Activated effector memory CD4-positive, alpha-beta T cell treated with Interleukin-2 at 50 U/mL for 16 hours (primary cell): ENCODE measurements around the gene GCN1.
"Not testable (repeated sequence)": the region's sequence is repeated elsewhere in the genome, so short reads cannot be mapped to it uniquely, and the experiment has no call there.

Experiments used
- DNase-seq: peaks from one replicate; pipeline ENCODE4 v3.0.0-alpha.2; 2020

GCN1 gene

DNA sequence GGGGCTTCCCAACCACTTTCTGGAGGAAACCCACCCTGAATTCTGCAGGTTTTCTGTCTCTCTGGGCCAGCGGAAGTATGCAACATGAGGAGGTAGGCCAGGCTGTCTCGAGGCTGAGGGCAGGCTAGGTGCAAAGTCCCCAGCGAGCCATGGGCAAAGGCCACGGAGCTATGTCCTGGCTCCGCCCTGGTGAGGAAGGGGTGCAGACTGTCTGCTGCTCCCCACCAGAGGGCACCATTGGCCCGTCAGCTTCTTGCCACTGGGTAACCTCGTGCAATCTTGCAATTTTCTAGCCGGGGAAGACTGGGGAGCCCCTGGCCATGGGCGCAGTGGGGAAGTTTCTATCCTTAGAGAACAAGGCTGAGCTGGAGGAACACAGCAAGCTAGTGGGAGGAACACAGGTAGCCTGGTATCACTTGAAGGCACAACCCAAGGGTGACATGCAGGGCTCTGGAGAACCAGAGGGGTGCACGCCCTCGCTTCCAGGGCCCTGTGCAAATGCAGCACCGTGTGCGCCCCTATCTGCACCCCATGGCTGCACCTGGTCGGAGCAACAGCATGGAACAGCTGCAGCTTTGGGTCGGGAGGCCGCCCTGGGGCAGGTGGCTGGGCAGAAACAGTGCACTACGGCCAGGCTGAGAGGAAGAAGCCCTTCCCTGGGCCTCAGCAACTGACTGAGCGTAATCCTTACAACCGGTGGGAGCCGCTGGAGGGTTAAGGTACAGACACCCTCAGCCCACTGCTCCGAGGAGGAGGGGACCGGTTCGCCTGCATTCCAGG, 34.0 kb upstream of the GCN1 start:
- DNase-seq = peak; percentile 76

DNA sequence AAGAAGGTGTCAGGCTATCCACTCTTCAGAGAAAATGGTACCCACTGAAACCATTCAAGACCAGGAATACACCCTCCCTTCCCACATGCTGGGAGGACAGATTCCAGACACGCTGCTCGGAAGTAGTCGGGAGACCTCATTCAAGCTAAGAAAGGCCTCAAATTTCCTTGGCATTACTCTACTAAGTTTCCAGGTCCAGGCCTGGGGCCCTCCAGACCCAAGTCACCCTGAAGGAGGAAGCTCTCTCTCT, 33.5 kb upstream of the GCN1 start:
- DNase-seq = no peak

DNA sequence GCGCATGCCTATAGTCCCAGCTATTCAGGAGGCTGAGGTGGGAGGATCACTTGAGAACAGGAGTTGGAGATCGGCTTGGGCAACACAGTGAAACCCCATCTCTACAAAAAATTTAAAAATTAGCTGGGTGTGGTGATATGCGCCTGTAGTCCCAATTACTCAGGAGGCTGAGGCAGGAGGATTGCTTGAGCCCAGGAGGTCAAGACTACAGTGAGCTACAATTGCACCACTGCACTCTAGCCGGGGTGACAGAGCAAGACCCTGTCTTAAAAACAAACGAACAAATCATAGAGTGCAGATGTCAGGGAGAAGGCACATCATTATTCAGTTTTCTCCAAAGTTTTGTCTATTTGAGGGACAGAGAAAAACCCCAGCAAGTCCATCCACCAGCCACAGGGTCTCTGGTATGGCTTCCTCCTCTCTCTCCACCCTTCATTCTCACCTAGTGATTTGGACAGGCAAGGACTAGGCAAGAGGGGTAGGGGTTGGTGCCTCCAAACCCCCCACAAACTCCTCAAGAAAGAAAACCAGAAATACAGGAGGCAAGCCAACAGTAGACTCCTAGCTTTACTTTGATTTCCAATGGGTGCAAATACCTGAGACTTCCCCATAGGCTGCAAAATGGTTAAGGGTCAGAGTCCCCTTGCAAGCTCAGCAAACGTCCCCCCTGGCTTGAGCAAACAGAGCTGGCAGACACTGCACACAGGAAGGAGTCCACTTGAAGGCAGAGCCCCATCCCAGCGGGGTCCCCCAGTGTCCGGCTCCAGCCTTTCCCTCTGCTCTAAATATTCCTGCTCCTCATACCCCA, 32.9 kb upstream of the GCN1 start:
- no peak for DNase-seq

DNA sequence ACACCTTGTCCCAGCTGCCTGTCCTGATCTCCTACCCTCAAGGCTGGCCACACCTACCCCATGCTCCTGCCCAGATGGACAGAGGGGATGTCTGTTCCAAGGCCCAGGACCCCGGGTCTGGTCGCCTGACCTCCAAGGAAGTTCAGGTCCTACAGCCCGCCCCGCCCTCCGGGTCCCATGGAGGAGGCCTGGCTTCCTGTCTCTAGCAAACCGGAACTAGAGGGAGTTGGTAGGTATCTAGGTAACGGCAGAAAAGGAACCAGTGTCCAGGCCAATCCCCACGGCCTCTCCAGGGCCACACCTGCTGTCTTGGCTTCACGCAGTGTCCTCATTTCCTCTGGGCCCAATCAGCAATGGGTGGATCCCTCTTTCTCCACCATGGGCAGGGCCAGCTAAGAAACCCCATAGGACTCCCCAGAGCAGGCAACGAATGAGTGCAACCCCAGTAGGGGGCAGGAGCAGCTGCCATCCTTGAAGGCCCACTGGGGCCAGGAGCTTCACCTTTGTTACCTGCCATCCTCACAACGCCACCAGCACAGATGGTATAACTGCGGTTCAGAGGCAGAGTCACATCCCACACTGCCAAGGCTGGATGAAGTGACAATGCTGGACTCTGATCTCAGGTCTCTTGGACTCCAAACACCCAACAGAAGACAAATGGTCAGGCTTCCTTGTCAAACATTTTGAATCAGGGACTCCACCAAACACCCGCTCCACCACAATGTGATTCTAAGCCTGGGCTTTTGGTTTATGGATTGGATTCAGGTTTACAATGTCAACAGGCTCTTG, 31.5 kb upstream of the GCN1 start:
- no peak for DNase-seq

DNA sequence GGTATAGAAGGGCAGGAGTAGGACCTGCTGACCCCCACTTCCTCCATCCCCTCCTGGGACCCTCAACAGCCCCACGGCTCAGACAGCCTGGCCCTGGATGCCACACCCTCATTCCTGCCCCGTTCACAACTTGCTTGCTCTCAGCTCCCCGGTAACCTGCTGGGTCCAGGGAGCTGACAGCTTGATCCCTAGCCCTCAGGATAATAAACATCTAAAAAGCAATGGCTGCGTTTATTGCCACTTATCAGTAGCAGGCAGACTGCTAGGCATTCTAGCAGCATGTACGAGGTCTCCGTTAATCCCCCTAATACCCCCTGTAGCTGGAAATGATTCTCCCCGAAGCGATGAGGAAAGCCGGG, 30.7 kb upstream of the GCN1 start:
- DNase-seq = no peak

DNA sequence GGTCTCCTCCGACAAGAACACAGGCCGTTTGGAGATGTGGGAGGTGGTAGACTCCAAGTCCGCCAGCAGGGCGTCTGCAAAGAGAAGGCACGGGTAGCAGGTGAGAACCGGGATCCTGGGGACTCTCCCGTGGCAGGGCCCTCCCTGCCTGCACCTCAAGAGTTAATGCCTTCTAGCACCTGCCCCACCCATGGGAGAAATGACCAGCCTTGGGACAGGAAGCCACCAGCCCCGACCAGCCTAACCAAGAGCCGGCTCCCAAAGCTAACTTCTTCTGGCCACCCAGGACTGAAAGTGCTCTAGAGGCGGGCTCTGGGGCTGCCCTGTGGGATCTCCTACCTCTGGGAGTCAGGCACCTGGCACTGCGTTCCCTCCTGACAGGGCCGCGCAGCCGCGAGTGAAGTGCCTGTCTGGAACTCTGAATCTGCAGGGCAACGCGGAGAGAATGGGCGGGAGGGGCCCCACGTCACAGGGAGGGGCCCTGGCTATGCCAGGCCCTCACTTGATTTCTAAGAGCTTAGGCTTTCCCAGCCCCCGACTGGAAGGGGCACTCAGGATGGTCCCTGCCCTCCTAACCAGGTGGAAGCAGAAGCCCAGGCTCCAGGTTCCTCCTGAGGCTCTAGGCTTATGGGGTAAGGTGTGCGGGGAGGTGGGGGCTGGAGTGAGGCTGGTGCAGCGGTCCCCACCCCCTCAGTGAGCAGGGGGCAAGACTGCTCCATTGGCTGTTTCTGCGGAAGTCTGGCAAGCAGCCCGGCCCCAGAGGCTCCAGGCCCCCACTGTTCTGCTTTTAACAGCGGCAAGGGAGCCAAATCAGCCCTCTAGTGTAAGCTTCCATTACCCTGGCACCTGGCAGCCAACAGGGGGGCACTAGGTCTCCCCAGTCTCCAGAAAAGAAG, 30.0 kb upstream of the GCN1 start:
- no peak for DNase-seq

DNA sequence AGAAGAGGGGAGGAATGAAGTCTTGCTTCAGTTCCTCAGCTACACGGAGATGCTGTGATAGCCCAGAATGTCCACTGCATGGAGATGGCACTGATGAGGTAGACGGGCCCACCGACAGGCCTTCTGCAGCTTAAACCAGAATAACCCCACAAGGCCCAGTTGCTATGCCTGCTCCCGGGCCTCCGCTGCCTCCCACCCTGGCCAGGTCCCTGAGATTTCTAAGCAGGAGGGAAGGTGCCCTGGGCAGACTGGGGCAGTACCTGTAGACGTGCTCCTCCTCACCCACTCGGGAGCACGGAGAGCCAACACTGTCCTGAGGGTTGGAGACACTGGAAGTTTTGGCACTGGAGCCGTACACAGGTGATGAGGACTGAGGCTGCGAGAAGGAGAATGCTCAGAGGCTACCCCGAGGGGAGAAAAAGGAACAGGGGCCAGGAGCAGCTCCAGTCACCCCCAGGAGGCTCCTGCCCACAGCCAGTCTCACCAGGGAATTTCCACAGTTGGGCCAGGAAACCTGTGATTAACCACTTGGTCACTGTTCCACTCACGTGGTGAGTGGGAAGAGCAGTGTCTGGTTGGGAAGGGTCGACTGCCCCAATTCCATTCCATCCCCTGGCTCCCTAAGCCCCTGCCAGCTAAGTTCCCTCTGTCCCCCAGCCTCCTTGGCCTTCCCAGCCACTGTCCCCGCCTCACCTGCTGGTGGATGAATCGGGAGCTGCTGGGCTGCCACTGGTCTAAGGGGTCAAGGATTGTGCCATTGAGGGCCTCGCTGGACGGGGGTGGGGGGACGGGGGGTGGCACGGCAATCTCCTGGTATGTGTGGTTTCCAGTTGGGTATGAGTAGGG, 29.2 kb upstream of the GCN1 start:
- DNase-seq = no peak

DNA sequence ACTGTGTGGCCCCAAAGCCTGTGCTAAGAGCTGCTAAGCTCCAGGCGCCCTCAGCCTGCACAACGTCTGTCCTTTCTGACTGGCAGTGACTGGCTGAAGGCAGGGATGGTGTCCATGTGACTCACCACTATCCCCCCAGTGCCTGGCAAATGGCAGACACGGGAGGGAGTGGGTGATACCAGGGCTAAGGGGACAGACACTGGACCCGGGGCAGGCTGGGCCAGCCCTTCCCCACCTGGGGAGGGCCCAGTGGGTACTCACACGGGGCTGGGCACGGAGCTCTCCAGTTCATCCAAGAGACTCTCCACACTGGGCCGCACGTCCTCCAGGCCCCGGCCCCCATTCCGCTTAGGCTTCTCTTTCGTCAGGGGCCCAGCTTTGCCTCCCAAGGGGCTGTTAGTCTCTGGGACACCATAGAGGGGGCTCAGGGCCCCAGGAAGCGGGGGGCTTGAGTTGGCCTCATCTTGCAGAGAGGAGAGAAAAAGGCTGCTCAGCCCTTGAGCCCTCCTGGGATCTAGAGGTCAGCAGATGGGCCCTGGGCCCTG, 27.8 kb upstream of the GCN1 start:
- no peak for DNase-seq

DNA sequence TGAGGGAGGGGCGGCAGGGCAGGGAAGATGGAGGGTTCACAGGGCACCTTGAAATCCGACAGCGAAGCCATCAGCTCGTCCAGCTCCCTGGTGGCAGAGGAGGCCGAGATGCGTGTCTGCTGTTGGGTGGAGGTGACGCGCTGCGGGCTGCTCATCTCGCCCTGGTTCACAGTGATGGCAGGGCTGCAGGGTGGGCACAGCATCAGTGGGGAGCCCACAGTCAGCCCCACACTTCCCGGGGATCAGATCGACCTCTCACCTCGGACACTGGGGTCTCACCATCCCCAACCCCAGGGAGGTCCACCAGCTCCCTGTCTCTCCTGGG, 27.0 kb upstream of the GCN1 start:
- no peak for DNase-seq

DNA sequence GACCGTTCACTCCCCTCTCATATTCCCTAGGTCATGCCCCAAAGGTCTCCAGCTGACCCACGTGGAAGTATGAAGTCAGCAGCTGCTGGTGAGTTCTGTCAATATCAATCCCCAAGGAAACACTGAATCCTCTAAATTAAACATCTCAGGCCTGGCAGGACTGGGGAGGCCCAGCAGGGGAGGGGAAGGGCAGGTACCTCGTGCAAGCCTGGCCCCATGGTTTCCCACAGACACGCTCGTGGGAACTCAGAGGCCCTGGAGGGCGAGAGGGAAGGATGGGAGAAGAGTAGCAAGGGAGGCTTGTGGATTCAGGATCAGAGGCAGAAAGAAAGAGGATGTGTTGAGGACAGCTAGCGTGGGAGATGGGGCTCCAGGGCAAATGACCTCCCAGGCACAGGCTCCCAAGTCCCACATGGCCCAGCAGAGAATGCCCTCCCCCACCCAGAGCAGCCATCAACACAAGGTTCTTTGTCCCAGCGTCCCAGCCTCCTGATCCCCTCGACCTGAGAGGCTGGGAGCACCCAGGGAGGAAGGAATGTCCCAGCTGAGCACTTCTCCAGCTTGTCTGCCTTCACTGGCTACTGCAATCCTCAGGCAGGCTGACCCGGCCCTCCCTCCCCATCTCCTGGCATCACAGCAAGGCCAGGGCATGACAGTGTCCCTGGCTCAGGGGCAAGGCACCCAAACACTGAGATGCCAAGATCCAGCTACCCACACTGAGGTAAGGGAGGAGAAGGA, 26.5 kb upstream of the GCN1 start:
- DNase-seq = no peak

DNA sequence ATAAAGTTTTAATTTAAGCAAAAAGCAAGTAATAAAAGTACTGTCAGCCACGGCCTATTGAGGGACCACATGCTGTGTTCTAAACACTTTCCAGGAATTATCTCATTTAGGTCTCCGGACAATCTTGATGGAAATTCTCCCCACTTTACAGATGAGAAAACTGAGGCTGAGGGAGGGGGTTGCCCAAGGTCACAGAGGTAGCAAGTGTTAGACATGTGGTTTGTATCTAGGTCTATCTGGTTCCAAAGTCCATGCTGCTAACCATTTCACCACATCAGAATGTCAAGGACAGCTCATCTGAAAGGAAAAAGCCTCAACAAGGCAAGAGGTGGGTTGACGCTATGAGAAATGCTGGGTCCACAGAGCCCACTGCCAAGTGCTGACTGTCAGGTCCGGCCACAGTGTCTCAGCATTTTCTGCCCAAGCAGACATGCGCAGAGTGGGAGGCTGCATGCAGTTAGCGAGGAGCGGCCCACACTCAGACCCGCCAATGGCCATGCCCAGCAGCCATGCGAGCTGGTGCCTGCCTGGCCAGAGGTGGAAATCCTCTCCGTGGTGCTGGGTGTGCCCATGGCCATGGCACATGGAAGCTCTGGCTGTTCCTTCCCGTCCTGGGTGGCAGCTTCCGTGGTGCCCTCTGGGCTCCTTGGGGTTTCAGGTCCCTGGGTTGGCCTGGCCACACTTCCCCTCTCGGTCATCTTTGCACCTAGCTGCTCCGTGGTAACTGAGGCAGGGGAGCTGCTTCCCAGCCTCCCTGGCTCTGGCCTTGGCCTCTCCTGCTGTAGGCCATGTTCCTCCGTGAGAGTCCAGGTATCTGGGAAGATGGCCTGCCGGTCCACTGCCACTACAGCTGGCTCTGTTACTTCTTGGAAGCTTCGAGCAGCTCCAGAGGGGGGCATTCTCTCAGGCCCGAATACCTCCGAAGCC, 24.4 kb upstream of the GCN1 start:
- DNase-seq = no peak

DNA sequence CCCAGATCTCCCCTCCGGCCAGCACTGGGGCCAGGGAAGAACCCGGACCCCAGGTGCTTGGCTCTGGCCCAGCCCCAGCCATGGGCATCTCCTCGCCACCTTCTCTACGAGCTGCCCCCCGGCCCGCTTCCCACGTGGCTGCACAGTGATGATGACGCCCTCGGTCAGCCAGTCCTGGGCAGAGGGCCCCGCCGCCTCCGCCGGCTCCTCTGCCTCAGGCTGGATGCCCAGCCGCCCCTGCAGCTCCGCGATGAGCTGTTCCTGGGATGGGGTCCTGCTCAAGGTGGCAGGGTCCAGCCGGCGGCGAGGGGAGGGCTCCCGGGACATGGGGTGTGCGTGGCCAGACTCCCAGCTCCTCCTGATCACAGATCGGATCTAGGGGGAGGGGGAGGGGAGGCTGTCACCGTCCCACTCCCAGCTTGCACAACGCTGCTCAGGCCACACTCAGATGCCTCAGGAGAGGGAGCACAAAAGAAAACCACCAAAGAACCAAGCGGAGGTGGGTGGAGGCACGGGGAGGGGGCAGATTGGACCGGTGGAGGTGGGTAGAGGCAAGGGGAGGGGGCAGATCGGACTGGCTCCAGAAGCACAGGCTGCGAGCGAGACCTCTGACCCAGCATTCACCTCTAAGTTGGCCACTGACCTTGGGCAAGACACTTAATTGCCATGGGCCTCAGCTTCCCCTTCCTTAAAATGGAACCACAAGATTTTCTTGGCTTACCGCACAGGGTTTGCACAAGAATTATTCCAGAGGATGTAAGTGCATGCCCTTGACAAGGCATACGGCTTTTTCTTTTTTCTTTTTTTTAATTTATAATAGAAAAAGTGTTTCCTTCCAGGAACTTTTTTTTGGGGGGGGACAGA, 22.5 kb upstream of the GCN1 start:
- no peak for DNase-seq

DNA sequence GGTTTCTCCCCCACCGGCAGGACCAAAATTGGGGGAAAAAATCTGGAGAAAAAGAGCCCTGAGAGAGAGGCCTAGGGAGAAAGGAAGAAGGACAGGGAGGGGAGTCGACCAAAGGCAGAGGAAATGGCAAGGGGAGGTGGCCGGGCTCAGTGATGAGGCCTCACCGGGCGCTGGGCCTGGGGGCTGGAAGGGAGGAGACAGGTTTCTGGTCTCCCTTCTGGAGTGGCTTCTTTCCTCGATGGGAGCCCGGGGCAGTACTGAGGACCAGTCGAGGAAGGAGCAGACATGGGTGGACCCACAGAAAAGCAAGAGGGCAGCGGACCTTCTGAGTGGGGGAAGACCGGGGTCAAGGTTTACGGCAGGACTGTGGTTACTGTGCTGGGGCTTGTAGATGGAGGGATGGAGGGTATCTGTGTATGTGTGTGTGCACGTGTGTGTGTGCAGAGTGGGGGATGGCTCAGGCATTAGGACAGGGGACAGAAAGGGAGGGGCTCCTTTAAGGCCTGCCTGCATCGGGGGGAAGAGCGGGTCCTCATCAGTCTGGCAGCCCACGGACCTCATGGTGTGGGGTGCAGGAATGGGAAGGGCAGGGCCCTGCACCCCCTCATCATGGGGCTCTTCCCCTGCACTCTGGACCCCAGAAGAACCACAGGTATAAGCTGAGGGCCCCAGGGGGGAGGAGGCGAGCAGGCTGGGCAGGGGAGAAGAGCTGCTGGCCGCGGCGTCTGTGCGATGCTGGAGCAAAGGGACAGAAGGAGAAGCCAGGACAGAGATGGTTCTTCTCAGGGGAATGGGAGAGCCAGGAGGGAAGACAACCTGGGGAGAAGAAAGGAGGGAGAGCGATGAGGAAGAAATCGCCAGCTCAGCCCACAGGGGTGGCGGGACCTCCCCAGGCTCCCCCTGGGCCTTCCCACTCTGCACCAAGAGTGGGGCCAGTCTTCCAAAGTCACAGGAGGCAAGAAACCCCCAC, 21.5 kb upstream of the GCN1 start:
- no peak for DNase-seq

DNA sequence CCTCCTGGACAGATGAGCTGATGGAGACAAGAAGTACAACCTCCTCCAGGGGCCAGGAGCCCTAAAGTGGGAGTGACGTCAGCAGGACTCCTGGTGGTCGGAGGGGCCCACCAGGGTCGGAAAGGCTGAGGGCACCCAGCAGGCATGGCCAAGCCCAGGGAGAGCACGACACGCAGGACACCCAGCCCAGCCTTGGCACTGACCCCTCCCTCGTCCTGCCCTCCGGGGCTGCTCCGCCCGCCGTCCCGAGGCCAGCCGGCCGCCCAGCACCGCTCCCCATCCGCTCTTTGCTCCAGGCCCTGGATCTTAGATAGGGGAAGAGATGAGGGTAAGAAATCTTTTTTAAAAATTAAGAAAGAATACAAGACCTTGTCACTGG, 20.8 kb upstream of the GCN1 start:
- DNase-seq = no peak

DNA sequence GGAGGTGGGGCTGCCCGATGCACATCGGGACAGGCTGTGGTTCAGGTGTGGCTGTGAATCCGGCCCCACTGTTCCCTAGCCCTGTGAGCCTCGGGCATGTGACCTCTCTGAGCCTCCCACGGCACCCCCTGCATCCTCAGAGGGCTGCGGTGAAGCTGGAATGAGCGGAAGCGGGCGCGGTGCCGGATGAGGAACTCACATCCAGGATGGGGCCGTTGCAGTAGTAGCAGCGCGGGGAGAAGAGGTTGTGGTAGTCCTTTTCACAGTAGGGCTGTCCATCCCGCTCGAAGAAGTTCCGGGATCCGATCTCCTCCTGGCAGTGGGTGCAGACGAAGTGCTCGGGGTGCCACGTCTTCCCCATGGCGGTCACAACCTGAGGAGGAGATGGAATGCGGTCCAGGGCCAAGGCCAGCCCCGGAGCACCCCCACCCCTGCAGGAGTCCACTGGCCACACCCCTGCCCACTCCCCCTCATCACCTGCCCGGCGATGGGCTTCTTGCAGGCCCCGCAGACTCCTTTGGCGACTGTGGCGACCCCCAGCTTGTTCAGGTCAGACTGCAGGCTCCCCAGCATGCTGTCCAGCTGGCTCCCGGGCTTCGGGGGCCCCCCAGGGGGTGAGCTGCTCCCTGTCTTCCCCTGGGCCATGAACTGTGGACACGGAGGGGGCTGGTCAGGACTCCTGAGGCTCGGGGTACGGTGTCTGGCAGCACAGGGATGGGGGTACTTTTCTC, 20.3 kb upstream of the GCN1 start:
- no peak for DNase-seq

DNA sequence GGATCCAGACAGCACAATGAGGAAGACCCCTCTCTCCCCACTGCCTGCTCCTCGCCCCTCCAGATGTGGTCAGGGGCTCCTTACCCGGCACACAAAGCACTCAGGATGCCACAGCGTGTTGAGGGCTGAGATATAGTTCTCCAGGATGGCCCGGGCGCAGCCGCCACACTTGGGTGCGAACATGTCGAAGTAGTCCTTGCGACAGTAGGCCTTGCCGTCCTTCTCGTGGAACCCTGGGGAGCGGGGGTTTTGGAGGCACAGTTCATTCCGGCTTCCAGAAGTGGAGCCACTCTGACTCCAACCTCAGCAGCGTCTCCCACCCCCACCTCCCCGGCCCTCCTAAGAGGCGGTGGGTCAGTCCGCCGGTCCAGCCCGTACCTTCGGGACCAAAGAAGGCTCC, 19.2 kb upstream of the GCN1 start:
- no peak for DNase-seq

DNA sequence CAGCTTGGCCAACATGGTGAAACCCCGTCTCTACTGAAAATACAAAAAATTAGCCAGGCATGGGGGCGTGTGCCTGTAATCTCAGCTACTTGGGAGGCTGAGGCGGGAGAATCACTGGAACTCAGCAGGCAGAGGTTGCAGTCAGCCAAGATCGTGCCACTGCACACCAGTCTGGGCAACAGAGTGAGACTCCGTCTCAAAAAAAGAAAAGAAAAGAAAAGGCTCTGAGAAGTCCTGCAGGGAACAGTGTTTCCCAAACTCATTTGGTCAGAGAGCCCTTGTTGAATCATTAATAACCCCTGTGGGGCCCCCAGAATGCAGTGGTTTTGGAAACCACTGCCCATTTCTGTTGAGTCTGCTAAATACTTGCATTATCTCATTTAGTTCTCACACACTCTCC, 18.7 kb upstream of the GCN1 start:
- DNase-seq = not testable (repeated sequence)
